Hematopoietic multipotent progenitor cell treated with erythropoietin and hydrocortisone succinate and interleukin-3 and kit ligand, for 8 days (in vitro differentiated cells): Measurements from ENCODE around the gene PPP4R1.

Source experiments
- DNase-seq: peaks from one replicate; pipeline ENCODE4 v3.0.0-alpha.2; 2015

The PPP4R1 gene

DNA sequence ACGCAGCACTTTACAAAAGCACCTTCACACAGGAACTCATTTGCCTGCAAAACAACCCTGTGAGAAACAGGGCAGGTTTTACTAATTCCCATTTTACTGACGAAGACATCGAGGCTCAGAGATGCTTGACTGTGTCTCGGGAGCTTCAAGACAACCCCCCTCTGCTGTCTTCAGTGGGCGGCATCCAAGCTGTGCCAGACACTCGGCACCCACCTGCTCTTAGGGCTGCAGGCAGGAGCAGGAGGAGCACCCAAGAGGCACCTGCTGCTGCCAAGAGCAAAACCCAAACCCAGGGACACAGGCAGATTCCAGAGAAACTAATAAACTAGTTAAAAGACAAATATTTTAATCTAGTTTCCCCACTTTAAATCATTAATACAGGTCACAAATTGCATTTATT is 67.9 kb downstream of the PPP4R1 start:
- DNase-seq, result no peak

DNA sequence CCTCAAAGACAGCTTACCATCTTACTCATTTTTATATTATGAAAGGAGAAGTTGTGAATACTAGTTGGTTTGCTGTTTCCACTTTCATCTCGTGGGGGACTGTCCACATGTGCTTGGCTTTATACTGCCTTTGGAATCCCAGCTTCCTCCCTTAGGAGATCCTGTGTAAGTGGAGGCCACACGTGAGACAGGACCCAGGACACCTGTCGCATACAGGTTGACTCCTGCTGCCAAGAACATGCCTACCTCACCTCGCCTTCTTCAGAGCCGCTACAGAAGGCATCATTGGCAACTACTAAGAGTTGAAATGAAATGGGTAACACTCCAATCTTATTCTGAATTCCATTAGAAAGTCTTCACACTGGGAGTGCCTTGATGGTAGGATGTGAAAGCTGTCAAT is 69.3 kb downstream of the PPP4R1 start:
- DNase-seq, result no peak

DNA sequence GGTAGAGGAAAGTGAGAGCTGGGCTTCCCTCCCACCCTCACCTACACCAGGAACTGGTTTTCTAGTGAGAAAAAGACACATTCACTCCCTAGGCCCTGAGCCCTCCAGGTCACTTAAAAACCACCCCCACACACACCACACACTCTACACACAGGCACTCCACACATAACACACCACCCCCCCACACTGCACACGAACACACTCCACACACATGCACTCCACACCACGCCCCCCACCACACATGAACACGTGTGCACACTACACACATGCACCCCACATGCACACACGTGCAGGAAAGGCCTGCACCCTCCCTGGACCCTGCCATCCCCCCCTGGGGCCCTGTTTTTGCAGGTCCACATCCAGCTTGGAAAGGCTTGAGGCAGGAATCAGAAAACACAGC is 71.4 kb downstream of the PPP4R1 start:
- no peak for DNase-seq

- no peak for DNase-seq
These were observed 74.4 kb downstream of the PPP4R1 start for GRCh38 chr18:9539938-9540337.

DNA sequence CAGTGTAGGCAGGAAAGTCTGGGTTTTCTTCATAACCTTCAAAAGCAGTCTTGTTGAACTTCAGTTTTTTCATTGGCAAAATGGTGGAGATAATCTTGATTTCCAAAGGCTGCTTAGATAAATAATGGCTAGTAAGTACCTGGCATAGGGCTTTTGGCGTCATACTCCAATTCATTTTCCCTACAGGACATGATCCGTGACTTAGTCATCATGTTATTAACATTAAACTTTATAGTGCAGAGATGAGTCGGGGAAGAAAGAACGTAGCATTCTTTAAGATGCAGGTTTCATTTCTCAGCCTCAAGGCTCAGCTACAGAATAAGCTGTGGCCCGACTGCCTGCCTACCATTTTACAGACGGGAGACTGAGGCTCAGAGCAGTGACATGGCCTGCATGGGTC is 75.1 kb downstream of the PPP4R1 start:
- DNase-seq, result no peak

DNA sequence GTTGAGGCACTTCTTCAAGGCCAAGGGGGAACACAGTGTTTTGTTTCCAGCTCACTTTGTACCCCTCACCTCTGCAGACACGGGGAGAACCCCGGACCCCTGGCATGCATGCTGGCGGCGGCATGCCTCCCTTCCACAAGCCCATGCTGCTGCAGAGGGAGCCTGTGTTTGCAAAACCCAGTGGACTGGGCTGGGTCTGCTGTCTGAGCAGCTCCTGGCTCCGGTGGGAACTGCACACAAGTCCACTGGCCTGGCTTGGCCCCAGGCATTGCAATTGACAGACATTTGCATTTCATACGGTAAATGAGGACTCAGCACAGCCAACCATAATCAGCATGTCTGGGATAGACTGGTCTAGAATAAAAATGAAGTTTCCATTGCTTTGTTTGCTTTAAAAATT is 76.7 kb downstream of the PPP4R1 start:
- DNase-seq, result no peak

DNA sequence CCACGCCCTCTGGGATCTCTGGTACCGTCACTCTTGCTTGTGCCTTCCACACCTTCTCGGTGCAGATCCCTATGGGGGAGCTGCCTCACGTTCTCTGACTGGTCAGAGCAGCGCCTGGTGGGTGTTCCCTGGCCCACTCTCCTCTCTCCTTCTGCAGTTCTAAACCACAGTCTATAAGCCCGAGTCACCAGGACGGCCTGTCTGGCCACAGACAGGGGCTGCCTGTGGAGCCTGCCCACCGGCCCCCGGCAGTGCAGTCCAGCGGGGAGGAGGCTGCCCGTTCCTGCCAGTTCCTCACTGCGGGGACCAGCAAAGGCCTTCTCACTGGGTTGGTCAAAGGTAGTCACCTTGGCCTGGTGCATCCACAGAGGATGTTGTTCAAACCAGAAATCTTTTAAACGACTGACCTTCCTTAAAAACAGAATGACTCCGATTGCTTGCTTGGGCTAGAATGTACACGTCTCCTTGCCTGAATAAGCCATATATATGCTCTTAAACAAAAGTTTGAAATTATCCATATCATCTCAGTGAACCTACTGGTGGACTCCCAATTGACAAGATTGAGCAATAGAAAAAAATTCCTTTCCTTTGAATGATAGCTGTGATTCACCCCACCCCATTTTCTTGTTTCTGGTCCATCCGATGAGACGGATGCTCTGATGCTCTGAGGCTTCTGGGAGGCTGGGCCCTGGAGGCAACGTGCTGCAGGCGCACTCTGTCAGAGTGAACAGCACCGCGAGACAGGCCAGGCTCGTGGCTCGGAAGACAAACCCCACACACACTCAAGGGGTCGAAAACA is 77.8 kb downstream of the PPP4R1 start:
- no peak for DNase-seq

GRCh38 chr18:9535430-9535991 is 78.8 kb downstream of the PPP4R1 start:
- DNase-seq, result no peak

GRCh38 chr18:9534844-9535243 is 79.5 kb downstream of the PPP4R1 start:
- no peak for DNase-seq

DNA sequence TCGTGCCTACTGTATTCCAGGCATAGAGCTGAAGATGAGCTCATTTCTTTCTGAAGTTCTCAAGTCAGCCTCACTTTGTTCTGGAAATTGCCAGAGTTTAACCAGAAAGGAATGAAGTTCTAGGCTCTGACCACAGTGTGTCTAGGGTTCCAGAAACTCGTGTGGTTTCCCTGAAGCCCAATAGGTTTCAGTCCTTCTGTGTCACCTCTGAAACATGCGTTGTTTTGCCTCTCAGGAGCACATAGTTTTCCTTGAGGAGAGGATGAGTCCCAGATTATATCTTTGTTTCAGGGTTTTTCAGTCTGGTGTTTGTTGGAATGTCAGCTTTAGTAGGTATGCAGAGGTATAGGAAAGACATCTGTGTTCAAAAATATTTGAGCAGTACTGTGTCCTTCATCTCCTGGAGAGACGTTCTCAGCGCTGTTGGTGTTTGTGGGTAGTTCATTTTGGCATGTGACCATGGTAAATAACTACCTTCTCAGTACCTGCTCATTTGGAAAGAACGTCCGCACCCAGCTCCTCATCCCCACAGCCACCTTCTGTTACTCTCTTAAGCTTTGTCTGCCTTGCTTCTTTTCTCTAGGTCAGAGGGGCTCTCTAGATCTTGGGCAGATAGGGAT is 82.5 kb downstream of the PPP4R1 start:
- no peak for DNase-seq

- DNase-seq, result no peak
These were observed 83.9 kb downstream of the PPP4R1 start for GRCh38 chr18:9530226-9531009.

DNA sequence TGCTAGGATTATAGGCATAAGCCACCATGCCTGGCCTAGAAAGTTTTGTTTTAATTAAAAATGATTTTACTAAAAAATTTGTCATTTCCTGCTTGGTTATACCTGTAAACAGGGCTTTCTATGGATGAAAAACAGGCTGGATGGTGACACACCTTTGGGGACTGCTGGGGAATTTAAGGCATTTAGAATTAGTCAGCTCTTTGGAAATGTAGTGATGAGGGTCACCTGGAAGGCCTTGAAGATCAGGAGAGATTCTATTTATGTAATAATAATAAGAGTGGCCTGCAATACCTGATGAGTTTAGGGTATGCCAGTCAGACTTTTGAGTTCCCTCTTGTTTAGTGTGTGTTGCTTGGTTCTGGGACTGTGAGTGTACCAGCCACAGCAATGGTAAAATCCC is 87.9 kb downstream of the PPP4R1 start:
- no peak for DNase-seq

GRCh38 chr18:9522952-9523351 is 91.4 kb downstream of the PPP4R1 start:
- DNase-seq, result no peak

DNA sequence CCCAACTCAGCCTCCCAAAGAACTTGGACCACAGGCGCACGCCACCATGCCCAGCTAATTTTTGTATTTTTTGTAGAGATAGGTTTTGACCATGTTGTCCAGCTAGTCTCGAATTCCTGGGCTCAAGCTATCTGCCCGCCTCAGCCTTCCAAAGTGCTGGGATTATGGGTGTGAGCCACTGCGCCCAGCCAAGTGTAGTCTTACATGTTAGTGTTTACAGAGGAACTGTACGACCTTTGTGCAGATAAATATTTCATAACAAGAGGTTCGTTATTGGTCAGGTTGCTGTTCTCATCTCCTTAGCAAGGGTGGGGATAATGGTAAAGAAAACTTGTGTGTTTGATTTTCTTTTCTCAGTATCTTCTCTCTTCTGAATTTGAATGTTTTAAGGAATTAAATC is 92.6 kb downstream of the PPP4R1 start:
- no peak for DNase-seq

GRCh38 chr18:9520666-9521065 is 93.7 kb downstream of the PPP4R1 start:
- no peak for DNase-seq

- DNase-seq, result no peak
These were observed 95.0 kb downstream of the PPP4R1 start for GRCh38 chr18:9519399-9519798.

GRCh38 chr18:9517869-9518268 is 96.5 kb downstream of the PPP4R1 start:
- no peak for DNase-seq

DNA sequence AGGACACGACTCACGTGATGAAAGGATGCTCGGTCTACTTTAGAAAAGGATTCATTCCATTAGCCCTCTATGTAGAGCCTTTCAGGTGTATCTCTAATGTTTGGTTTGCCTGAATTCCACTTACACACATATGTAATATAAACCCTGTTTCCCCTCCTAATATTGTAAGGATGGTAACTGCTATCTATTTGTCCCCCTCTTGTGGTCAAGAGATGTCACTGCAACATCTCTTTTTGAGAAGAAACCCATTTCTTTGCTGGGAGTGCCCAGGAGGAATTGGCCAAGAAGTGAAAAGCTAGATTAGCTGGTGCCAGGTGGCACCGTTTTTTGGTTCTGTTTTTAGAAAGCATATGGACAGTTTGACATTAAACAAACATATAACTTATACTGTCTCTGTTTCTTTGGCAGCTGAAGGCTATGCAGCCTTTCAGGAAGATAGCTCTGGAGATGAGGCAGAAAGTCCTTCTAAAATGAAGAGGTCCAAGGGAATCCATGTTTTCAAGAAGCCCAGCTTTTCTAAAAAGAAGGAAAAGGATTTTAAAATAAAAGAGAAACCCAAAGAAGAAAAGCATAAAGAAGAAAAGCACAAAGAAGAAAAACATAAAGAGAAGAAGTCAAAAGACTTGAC is 97.8 kb downstream of the PPP4R1 start:
- peak; percentile 67 for DNase-seq

- no peak for DNase-seq
These were observed 100.3 kb downstream of the PPP4R1 start for GRCh38 chr18:9513971-9514512.

- DNase-seq, result no peak
These were observed 105.8 kb downstream of the PPP4R1 start for GRCh38 chr18:9508446-9509025.

GRCh38 chr18:9507565-9508088 is 106.7 kb downstream of the PPP4R1 start:
- DNase-seq, result peak; percentile 34
